IPS-NIHi7 (cell line): ENCODE measurements around the gene C21orf58.
"Not testable (repeated sequence)": the region's sequence is repeated elsewhere in the genome, so short reads cannot be mapped to it uniquely, and the experiment has no call there.

Experiments used
- DNase-seq: peaks from one replicate; pipeline ENCODE4 v3.0.0; 2012; ENCODE audit warnings: mixed read lengths; ENCODE audit errors: extremely low spot score

C21orf58 gene

DNA sequence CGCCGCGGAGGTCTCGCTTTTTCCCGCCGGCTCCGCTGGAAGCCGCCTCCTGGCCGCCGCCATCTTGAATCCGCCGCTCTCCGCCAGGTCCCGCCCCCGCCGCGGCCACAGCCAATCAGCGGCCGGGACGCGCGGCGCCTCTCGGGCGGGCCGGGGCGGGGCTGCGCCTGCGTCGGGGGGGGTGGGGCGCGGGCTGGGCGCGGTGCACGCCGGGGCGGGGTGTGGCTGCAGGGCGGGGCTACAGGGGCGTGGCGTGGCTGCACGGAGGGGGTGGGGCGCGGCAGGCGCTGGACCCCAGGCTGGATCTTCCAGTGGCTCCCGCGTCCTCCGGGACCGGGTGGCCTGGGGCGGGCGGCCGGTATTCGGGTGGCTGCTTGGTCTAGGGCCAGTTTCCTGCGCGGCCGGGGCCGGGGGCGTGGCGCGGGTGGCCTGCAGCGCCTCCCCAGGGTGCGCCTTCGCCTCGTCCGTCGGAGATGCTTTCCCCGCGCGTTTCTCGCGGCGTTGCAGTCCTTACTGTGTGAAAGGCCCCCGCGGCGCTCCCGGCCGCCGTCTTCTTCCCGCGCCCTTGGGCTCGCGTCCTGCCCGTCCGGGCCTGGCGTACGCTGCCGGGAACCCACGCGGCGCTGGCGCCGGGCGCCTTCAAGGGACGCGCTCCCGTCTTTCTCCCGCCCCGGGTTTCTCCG is 861 bp upstream of the C21orf58 start:
- DNase-seq = peak; percentile 95

DNA sequence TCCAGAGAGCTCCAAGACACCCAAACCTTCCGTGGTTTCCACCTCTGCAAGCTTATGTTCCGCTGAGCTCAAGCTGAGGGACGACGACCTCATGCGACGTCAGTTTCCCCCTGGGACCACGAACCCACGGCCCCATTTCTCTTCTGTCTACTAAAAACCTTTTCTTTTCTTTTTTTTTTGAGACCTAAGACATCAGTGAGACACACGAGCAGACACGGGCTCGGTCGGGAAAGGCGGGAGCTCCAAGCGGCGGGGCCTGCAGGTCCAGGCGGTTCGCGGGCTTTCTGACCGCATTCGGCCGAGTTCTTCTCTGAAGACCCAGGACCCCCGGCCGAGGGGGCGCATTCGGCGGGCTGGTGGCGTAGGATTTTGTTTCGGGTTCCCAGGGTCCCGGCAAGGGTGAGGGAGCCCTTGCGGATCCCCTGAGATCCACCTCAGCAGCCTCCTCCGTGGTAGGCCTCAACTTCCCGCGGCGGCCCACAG is 402 bp downstream of the C21orf58 start:
- DNase-seq = no peak

DNA sequence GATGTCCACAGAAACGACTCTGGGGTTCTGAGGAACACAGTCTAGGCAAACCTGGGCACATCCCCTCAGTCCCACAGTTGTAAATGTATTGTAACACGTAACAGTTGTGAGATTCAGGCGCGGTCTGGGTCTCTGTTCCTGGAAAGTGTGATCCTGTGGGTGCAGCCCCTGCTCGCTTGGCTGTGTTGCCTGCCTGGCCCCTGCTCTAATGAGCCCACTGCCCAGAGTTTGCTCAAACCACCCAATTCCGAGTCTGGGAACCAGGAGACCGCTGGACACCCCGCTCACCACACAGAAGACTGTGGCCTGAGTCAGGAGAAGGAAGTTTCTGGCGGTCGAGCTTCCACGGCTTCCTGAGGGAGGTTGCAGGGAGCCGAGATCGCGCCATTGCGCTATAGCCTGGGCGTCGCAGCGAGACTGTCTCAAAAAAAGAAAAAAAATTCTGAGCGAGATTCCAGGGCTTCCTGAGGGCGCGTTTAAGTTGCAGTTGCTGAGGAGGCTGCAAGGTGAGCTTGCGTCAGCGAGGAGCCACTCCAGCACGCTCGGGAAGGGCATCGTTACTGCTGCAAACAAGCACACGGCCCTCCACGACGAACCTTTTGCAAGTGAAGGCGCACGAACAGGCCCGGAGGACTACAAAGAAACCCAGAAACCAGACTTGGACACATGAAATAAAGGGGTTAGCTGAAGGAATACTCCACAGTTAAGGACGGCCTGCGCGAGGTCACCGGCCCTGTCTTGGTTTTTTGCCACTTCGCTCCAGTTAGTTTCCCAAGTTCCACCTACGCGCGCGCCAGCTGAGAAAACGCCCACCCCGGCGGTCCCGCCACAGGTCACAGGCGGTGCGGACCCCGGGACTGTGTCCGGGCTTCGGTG is 1.1 kb downstream of the C21orf58 start:
- DNase-seq = no peak

DNA sequence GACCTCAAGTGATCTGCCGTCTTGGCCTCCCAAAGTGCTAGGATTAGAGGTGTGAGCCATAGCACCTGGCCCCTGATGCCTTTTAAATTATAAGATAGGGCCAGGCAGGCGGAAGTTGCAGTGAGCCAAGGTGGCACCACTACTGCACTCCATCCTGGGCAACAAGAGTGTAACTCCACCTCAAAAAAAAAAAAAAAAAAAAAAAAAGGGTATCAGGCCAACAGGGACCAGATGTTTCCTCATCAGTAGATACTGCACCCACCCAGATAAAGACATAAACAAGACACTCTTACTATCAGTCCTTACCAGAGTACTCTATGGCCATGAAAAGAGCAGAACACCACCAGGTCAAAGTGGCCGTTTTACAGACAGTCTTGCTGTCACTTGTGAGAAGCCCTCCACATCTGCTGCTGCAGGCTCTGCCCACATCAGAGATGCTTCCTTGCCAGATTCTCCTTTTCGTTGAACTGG is 3.3 kb downstream of the C21orf58 start:
- DNase-seq = no peak

DNA sequence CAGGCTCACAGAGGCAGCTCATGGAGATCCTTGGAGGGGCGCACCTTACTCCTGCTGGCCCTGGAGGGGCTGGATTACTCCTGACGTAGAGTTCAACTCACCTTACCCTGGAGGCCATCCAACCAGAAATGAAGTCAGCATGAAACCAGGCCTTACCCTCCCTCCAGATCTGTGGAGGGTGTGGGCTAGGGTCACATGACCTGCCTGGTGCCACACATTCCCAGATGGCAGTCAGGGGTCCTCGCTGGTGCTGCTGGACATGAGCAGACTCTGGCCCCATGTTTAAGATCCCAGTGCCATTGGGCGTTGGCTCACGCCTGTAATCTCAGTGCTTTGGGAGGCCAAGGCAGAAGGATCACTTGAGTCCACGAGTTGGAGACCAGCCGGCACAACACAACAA is 4.5 kb downstream of the C21orf58 start:
- no peak for DNase-seq

DNA sequence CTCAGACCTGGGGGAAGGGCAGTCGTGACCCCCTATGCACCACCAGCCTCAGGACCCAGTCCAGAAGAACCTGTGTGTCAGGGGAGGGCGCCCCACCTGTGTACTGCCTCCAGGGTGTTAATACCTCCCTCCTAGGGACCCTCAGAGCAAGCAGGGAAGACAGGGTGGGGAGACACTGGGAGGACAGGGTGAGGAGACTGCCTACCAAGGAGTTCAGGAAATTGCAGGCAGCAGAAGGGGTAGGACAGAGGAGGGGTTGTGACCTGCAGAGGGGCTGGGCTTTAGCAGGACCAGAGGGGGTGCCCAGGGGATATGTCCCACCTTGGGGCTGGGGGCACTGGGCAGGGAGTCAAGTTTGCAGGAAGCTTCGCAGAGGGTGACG is 5.2 kb downstream of the C21orf58 start:
- no peak for DNase-seq

DNA sequence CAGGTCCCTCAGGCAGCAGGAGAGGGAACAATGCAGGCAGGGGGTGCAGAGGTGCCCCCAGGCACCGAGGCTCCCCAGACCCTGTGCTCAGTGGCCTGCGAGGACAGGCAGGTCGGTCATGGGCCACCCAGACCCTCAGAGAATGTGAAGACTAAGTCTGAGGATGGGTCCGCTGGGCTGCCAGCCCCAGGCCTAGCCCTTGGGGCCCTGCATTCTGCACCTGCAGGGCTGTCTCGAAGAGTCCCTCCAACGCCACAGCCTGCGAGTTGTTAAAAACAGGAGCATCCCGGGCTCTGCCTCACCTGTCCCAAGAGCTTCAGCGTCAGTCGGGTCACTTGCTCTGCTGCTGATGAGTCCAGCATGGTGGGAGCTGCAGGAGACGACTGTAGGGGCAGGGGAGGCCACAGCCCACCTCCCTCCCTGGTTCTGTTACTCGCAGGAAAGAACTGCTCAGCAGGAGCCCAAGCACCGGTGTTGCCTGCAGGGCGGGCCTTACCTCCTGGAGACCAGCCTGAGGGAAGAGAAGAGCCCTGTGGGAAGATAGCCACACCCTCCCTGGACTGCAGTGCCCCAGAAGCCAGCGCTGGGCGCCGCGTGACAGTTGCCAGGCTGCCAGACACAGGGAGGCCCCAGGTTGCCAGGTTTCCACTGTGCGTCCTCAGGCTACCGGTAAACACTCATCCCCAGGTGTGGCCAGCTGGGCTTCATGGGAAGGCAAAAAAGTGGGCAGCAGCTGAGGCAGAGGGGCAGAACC is 5.8 kb downstream of the C21orf58 start:
- peak; percentile 58 for DNase-seq

DNA sequence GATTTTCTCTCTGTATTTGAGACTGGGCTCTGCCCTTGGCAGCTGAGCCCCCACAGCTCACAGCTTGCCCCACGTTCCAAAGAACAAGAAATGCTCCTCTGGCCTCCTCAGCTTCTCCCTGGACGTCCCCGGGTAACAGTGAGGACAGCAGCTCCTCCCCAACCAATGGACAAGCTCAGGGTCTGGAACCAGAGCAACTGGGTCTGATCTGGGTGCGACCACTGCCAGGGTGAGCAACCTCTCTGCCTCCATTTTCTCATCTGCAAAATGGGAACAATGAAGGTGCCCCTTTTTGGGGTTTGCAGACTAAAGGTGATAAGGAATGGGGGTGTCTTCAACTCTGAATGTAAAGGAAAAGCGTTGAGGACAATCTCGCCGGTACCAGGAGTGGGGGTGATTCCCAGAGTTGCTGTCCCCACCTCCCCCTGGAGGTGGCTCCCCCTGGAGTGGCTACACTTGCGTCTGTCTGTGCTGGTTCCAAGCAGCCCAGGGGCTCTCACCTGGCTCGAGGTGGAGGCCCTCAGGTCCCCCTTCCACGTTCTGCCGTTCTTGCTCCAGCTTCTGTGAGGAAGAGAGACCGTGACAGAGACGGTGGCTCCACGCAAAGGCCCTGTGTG is 6.9 kb downstream of the C21orf58 start:
- no peak for DNase-seq

DNA sequence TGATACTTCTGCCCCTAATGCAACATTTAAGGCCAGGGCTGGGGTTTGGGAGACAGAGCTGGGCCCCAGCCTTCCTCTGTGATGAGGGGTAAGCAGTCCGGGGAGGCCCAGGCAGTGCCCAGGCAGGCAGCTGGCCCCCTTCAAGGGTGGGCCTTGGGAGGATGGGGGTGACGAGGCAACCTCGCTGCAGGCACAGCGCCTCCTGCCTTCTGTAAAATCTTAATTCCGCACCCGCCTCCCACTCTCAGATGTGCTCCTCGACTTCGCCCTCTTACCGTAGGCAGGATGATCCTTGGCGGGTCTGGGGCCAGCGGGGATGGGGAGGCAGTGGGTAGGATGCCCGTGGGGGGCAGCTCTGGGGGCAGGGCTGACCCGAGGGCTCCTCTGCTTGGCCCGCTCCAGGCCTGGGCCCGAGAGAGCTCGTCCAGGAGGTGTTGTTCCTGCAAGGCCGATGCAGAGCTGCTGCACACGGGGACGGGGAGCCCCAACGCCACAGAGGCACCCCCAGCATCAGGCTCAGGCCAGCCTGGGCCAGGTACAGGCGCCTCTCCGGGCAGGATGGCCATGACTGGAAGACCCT is 9.1 kb downstream of the C21orf58 start:
- peak; percentile 33 for DNase-seq

DNA sequence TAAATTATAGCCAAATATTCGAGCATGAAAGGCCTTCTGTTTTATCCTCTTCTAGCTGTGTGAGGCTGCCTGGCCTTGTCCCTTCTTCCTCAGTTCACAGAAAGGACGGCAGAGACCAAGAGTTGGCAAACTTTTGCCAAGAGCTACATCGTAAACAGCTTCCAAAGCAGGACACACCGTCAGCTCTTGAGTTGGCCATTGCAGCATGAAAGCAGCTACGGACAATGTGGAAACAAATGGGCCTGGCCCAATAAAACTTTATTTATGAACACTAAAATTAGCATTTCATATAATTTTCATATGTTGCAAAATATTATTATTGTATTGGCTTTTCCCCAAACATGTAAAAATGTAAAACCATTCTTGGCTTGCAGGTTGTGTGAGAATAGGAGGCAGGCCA is 10.7 kb downstream of the C21orf58 start:
- no peak for DNase-seq

DNA sequence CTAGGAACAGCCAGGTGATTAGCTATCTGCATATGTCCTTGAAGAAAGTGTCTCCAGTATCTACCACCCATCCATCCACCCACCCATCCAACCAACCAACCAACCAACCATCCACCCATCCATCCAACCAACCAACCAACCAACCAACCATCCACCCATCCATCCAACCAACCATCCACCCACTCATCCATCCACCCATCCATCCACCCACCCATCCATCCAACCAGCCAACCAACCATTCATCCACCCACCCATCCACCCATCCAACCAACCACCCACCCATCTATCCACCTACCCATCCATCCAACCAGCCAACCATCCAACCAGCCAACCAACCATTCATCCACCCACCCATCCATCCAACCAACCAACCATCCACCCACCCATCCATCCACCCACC is 12.1 kb downstream of the C21orf58 start:
- no peak for DNase-seq

DNA sequence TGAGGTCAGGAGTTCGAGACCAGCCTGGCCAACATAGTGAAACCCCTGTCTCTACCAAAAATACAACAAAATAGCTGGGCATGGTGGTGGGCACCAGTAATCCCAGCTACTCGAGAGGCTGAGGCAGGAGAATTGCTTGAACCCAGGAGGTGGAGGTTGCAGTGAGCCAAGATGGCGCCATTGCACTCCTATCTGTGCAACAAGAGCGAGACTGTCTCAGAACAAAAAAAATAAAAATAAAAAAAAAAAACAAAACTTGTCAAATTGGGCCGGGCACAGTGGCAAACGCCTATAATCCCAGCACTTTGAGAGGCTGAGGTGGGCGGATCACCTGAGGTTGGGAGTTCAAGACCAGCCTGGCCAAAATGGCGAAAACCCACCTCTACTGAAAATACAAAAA is 13.4 kb downstream of the C21orf58 start:
- DNase-seq = not testable (repeated sequence)

DNA sequence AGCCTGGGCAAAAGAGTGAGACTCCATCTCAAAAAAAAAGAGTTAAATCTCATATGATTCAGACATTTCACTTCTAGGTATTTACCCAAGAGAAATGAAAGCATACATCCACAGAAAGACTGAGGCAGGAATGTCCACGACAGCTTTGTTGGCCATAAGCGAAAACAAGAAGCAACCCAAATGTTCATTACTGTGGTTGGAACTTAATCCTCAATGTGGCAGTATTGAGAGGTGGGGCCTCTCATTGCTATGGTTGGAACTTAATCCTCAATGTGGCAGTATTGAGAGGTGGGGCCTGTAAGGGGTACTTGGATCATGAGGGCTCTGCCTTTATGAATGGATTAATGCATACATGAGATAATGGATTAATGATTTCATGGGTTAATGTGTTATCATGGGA is 15.2 kb downstream of the C21orf58 start:
- no peak for DNase-seq

DNA sequence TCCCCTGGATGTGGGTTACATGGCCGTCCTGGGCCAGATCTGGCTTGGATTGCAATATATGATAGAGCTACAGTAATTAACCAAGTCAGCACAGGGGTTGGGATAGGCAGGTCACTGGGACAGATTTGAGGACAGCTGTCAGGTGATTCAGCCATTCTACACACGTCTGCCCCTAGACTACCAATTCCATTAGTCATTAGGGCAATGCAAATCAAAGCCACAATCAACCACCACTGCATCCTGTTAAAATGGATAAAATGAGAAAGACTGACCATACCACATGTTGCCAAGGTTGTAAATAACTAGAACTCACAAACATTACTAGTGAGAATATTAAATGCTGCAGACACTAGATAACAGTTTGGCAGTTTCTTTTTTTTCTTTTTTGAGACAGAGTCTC is 16.0 kb downstream of the C21orf58 start:
- no peak for DNase-seq

DNA sequence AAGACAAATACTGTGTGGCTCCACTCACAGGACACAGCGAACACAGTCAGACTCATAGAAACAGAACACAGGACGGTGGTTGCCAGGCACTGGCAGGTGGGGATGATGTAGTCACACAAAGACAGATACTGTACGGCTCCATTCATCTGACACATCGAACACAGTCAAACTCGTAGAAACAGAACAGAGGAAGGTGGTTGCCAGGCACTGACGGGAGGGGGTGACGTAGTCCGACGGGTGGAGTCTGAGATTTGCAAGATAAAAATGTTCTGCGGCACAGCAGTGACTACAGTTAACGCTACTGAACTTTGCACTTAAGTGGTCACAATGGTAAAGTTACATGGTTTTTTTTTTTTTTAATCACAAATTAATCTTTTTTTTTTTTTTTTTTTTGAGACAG is 18.7 kb downstream of the C21orf58 start:
- DNase-seq = no peak

DNA sequence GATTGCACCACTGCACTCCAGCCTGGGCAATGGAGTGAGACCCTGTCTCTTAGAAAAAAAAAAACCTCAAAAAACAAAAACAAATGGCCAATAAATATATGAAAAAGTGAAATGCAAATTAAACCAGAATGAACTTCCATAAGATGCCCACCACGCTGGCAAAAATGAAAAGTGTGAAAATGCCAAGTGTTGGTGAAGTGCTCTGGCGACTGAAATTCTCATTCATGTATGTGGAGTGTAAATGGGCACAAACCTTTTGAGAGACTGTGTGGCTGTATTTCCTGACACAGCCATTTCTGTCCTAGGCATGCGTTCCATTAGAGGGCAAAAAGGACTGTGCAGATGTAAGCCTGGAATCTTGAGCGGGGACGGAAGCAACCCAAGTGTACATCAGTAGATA is 19.2 kb downstream of the C21orf58 start:
- DNase-seq = no peak

DNA sequence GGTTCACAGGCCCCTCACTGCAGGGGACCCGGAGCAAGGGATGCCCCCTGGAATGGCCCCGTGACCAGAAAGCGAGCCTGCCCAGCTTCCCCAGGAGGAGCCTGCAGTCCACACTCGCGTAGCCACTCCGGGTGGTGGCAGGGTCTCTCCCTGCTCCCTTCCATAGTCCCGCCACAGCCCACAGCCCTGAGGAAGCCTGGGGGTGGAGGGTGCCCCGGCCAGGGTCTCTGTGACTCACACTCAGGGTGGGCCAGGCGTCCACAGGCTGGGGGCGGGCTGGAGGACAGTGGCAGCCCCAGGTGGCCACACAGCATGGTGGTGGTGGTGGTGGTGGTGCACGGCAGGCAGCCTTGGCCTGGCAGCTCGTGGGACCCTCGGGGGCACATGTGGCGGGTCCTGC is 21.9 kb downstream of the C21orf58 start:
- no peak for DNase-seq

DNA sequence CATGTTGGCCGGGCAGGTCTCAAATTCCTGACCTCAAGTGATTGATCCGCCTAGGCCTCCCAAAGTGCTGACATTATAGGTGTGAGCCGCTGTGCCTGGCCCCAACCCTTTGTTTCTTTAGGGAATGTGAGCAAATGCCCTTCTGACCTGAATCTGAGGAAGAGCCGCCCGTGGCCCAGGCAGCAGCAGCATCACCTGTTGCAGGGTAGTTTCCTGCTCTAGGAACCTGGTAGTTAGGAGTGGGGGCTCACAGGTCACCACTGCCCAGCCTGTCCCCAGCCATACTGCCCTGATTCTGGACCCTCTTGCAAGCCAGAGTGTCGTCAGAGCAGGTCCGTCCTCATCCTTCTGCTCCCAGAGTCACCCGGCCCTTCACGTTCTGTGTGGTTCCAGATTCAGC is 24.5 kb downstream of the C21orf58 start:
- no peak for DNase-seq

DNA sequence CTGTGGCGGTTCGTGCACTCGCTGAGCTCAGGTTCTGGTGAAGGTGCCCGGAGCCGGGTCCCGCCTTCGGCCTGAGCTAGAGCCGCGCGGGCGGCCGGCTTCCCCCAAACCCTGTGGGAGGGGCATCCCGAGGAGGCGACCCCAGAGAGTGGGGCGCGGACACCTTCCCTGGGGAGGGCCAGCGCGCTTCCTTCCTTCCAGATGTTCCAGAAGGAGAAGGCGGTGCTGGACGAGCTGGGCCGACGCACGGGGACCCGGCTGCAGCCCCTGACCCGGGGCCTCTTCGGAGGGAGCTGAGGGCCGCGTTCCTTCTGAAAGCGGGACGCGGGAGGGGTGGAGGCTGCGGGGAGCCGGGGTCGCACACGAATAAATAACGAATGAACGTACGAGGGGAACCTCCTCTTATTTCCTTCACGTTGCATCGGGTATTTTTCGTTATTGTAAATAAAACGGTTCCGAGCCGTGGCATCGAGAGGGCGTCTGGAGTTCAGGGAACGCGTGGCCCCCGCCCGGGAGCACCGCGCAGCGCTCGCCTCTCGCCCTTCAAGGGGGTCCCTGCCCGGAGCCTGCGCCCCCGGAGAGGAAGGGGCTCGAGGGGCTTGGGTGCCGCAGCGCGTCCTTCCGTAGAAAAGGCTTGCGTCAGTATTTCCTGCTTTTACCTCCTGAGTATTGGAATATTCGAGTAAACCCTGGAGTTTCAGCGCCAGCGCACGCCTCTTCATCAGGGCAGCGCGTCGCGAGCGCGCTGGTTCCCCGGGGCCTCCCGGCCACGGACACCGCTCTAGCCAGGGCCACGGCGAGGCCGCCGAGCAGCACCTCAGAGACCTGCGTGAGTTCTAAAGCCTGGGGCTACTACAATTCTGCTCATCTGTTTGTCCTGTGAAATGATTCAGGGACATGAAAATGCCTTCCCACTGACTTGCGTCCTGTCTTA is 26.1 kb downstream of the C21orf58 start:
- DNase-seq = peak; percentile 46

DNA sequence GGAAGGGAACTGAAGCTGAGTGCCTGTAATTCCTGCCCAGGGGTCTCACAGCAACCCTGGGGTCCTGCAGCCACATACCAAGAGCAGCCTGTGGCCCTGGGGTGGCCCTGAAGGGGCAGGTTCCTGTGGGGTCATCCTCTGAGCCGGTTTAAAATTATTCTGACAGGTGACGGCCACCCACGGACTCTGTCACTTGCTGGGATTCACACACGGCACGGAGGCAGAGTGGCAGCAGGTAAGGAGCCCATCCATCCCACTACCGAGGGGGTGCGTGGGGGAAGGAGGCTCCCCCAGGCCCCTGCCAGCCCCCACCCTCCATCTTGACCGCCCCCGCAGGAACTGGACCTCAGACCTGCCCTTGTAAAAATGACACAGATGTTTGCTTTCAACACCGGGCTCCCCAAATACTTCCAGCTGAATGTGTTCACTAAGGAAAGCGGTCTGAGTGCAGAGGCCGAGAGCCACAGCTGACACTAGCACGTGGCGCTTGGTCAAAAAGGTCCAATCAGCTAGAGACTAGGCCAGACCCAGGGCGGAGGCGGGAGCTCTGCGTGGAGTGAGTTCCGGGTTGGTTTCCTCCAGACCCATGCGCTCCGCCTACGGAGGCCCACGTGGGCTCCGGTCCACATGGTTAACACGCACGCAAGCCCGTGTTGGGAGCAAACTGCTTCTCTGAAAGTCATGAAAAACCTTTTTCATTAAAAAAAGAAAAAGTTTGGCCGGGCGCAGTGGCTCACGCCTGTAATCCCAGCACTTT is 27.5 kb downstream of the C21orf58 start:
- no peak for DNase-seq
